Midbrain (tissue), 1 donor: ENCODE data around the gene EIF5.

ENCODE experiments used
- DNase-seq: peaks from one replicate; lab custom pipeline; 2025; lab: John Stamatoyannopoulos, UW

The EIF5 gene

DNA sequence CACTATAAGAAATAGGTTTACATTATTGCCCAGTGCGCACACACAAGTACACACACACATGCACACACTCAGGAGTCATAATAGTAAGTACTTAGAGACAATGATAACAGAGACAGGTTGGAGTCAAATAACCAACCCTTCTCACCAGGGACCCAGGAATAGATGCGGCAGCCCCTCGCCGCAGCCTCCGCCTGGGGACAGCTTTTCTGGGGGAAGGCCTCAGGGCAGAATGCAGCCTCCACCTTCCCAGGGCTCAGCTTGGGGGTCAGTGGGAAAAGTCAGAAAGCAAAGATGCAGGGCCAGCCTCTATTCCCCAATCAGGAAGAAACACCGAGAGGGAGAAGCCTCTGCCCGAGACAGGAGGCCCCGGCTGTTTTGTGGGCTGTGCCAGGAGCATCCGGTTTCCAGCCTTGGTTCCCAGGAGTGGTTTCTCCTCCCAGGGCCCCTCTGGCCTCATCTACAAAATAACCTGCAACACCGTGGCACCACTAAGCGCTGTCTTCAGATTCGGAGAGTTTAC, 23.4 kb upstream of the EIF5 start:
- no peak for DNase-seq

DNA sequence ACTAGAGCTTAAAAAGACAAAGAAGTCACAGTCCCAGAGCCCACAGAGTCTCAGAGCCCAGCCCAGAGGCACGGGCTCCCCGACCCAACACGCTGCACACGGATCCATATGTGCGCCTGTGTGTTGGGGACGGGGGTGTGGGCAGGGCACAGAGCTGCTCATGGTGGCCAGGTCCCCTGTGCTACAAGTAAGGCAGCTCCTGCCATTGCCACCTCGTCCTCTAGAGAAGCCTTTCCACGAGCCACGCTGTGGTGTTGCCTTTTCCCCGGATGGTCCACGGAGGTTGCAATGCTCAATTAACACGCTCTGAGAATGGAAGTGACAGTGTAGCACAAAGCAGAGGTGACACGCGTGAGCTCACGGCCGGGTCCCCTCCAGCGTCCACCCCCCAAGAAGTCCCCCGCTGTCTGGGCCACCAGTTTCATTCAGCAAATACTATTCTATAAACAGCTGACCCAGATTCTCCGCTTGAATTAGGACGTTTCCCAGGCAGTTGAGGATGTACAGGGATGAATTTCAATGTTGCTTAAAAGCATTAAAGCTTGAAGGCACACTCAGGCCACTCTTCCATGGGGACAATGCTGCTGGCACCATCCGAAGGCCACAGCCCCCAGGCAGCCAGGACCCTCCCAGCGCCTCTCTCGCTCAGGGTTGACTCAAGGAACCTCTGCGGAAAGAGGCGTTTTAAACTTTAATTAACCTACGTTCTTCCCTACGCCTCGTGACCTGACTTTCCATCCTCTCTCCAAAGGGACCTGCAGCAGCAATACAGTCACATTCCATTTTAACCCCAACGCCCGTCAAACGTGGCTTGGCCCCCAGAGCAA, 22.7 kb upstream of the EIF5 start:
- peak; percentile 22 for DNase-seq

DNA sequence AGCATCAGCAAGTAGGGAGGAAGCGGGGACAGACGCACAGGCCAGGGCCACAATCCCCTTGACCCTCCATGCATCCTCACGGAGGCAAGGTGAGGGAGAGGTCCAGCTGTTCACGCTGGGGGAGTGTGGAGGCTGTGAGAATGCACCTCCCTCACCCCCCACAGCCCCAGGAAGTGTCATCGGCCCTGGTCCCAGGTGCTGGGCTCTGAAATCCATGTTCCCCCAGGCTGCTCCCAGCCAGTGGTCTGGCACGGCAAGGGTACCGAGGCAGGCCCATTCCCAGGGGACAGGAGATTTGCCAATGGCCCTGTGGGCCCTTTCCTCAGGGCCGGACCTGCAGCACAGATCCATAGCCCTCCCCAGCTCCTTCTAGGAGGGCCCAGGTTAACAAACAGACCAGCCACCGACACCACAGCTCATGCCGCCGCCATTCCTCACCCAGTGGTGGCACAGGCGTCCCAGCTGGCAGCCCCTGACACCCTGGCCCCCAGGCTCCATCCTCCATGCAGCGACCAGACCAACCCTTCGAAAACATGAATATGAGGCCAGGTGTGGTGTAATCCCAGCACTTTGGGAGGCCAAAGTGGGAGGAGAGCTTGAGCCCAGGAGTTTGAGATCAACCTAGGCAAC, 21.9 kb upstream of the EIF5 start:
- DNase-seq: no peak

DNA sequence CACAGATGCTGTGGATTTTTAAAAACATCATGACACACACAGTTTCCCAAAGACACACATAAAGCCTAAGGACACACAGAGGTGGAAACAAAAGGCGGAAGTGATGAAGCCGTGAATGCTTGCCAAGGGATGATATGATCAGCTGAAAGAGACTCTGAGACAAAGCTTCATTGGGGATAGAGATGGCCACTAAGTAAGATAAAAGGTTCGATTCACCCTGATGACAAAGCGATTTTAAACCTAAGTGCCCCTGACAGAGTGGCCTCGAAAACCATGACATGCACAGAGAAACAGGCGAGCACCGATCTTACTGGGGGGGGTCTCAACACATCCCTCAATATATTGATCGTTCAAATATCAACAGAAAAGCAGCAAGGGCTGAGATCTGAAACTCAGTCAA, 20.3 kb upstream of the EIF5 start:
- DNase-seq: no peak

DNA sequence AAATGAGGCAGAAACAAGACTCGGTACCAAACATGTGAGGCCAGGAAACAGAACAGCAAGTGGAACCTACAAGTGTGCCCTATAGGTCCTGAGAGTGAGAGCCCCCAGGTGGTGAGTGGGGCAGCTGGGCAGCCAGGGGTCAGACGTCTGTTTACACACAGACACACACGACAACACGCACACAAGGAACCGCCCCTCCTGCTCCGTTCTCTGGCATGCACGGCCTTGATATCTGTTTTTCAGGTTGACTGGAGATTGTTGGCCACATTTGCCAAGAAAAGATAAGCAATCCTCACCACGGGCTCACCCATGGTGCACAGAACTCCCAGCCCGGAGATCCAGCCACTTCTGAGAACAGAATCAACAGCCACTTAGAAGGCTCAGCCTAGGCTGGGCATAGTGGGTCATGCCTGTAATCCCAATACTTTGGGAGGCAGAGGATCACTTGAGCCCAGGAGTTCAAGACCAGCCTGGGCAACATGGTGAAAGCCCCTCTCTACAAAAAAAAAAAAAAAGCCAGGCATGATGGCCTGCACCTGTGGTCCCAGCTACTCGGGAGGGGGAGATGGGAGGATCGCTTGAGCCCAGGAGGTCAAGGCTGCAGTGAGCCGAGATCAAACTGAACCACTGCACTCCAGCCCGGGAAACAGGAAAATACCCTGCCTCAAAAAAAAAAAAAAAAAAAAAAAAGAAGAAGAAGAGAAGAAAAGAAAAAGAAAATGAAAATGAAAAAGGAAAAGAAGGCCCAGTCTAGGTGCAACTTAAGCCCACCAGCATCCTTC, 19.4 kb upstream of the EIF5 start:
- no peak for DNase-seq

DNA sequence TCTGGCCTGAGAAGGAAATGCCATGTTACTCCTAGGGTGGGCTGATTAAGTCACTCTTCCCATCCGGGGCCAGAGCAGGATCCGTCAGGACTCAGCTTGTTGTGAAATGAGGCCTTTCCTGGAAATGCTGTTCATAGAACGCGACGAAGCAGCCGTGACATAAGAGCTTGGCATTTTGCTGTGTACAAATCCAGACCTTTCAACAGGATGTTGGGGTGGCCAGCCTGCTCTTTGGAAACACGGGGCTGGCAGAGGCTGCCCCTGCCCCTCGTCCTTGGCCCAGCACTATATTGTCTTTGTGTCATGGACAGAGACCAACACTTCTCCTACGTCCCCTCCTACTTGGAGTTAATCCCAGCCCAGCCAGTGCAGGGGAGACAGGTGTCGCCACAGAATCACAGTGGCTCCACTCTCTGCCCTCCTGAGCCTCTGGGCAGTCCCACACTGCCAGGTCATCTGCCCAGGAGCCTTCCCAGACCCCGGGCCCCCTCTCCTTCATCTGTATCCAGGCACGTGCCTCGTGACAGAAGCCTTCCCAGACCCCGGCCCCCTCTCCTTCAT, 18.6 kb upstream of the EIF5 start:
- no peak for DNase-seq

DNA sequence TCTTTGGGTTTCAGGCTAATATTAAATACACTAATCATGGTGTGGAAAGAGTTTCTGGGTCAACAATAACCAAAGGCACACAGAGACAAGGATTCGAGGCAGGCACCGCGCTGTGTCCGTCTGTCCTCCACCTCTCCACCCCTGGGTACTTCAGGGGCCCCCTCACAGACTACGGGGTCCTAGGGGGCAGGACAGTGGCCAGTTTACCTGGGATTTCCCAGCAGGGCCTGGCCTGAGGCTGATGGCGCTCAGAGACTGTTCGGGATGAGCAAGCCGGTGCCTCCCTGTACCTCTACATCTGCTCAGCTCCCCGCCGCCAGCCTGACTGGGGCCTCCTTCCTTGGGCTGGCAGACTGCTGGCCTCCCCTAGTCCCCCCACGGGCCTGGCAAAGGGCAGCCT, 18.1 kb upstream of the EIF5 start:
- DNase-seq: no peak

DNA sequence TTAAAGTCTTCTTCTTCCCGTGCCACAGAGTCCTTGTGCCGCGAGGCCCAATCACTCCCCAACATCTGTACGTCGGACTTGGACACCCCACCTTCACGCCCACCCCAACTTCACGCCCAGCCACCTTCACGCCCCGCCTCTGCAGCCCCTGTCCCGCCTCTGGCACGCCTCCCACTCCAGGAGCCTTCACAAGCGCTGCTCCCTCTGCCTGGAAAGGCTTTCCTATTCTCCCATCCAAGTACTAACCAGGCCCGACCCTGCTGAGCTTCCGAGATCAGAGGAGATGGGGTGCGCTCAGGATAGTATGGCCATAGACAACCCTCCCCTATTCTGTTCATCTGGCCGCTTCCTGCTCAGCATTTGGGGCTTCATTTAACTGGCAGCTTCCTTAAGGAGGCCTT, 17.3 kb upstream of the EIF5 start:
- DNase-seq: no peak

DNA sequence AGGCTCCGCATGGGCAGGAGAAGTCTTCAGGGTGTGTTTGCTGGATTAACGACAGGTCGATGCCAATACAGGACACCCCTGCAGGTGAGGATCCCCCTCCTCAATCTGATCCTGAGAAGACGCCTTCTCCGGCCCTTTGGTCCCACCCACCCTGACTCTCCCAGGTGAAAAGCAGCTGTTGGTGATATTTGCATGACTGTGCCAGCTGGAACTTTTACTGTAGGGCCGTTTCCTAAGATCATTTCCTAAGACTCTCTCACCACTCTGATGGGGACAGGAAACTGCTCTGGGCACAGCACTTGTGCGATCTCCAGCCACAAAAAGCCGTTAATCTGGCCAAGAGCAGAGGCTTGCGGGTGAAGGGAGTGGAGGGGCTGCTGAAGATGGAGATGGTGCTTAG, 16.8 kb upstream of the EIF5 start:
- no peak for DNase-seq

DNA sequence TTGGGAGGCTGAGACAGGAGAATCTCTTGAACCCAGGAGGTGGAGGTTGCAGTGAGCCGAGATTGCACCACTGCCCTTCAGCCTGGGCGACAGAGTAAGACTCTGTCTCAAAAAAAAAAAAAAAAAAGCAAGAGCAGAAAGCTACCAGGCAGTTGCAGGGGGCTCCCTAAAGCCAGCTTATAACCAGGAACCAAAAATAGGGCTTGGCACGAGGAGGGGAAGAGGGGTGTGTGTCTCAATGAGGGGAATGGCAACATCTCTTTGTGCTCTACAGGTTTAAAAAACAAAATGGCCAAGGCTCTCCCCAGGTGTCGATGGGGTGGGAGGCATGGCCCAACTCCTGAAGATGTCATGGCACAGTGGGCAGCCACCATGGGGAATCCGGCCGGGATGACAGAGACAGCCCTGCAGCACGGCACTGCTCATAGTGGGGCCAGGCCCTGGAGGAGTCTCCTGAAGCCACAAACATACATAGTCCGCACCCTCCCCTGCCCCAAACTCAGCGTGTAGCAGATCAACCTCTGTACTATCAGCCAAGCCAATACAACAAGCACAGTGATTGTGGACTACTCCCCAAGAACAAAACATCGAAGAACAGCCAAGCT, 16.0 kb upstream of the EIF5 start:
- no peak for DNase-seq

DNA sequence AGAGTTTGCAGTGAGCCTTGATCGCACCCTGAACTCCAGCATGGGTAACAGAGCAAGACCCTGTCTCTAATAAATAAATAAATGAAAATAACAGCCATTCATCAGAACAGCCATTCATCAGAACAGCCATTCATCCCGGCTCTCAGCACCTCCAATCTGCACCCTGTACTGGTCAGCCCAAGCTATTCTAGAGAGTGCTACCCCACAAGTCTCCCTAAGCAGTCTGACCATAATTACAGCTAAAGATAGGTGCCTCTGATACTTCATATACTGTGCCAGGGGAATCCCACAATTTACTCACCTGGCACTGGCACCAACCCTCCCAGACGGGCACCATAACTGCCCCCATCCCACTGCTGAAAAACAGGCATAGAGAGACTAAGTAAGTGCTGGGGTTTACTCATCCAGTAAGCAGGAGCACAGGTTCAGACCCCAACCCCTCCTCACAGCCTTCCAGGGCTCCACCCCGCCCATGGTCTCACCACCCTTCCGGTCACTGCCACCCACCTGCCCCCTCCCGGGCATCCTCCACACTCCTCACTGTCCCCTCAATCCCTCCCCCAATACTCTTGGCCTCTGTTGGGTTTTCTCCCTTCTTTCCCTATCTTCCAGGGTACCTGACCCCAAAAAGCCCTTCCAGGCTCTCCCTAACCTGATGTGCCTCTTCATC, 15.2 kb upstream of the EIF5 start:
- no peak for DNase-seq

DNA sequence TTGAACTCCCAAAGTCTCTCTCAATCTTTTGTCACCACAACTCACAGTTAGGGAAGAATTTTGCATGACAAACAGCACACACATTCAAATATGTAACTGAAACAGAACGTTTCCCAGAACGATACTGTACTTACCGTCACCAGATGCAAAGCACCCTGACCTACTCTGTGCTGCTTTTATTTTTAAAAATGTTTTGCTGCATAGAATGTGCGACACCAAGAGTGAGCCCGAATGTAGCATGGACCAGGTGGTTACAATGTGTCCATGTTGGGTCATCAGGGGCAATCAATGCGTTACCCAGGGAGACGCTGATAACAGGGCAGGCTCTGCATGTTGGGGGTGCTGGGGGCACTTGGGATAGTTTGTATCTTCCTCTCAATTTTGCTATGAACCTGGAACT, 14.6 kb upstream of the EIF5 start:
- no peak for DNase-seq

DNA sequence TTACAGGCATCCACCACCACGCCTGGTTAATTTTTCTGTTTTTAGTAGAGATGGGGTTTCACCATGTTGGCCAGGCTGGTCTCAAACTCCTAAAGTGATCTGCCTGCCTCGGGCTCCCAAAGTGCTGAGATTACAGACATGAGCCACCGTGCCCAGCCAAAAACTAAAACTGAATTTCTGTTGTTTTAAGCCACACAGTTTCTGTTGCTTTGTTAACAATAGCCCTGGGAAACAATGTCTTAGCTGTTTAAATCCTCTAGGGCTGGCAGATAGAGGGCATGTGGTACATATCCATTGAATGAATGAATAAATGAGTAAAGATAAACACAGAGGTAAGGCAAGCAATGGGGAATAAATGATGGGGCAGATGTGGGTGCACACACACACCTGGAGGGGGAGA, 8.0 kb upstream of the EIF5 start:
- peak; percentile 36 for DNase-seq

DNA sequence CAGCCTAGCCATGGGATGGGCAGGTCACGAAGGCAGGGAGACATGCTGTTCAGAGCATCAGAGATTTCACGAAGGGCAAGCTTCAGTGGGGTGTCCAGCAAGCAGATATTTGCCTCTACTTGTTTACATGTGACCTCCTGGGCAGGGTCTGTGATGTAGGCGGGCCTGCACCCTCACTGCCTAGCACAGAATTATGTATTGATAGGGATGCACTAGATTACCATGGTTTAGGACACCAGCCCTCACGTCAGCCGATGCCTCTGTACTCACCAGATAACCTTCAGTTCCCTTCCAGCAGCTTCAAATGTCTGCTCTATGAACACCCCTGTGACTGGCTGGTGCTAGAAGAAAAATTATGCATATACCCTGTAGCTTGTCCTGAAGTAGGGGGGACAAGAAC, 5.1 kb upstream of the EIF5 start:
- DNase-seq: no peak

DNA sequence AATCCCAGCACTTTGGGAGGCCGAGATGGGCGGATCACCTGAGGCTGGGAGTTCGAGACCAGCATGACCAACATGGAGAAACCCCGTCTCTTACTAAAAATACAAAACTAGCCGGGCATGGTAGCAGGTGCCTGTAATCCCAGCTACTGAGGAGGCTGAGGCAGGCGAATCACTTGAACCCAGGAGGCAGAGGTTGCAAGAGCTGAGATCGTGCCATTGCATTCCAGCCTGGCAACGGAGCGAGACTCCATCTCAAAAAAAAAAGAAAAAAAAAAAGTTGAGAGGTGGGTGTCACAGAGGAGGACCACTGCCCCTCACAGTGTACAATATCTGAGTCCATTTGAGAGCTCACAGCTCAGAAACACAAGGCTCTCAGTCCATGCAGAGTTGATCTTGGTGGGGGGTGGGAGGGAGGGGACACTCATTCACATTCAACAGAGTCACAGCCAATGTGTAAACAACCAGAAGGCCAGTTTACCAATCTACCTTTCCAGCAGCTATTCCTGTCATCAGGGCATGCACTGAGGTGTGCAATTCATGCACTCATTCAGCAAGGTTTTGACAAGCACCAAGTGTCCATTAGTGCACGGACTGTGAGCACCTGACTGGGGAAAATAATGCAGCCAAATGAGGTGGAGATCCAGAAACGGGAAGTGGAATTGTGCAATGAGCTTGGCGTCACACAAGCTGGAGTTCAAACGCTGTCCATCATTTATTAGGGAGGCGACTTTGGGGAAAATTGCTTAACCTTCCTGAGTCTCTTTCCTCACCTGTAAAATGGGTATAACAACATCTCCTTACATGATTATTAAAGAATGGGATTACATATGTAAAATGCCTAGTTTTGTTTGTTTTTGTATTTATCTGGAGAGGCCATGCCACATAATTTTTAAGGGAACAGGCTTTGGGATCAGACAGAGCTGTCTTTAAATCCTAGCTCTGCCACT, 4.4 kb upstream of the EIF5 start:
- peak; percentile 26 for DNase-seq

DNA sequence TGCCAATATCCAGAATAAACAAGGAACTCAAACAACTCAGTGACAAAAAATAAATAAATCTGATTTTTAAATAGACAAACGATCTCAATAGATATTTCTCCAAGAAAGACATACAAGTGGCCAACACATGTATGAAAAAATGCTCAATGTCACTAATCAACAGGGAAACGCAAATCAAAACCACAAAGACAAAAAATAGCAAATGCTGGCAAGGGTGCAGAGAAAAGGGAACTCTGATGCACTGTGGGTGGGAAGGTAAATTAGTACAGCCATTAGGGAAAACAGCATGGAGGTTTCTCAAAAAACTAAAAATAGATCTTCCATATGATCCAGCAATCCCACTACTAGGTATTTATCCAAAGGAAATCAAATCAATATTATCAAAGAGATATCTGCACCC, 3.5 kb upstream of the EIF5 start:
- DNase-seq: no peak

DNA sequence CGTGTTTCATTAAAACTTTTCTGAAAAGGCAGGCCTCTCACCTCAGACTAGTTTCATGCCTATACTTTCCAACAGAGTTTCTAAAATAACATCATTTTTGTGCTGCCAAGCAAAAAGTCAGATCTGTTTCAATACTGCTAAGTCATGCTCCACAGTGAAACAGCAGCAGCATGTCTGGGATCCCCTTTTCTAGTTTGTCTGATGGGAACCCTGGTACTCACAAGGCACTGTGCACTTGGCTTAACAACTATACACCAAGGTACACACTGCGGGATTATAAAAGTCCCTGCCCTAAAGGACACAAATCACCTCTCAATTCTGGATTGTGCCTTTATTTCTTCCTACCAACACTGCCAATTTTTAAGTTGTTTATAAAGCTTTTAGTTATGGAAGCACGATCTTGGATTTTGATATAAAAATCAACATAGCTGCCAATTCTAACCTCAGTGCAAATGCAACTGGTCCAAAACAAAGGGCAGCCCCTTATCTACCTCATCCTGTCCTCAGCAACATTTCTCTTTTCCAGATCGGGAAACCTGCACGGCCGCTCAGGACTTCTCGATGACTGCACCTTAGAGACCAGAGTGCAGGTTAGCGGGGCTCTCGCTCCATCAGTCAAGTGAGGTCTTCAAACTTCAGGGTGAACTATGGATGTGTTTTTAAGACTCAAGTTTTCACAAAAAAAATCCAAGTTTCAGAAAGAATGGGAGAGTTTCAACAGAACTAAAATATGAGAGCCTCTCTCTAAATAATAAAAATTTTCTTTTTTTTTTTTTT, 1.7 kb upstream of the EIF5 start:
- DNase-seq: no peak

DNA sequence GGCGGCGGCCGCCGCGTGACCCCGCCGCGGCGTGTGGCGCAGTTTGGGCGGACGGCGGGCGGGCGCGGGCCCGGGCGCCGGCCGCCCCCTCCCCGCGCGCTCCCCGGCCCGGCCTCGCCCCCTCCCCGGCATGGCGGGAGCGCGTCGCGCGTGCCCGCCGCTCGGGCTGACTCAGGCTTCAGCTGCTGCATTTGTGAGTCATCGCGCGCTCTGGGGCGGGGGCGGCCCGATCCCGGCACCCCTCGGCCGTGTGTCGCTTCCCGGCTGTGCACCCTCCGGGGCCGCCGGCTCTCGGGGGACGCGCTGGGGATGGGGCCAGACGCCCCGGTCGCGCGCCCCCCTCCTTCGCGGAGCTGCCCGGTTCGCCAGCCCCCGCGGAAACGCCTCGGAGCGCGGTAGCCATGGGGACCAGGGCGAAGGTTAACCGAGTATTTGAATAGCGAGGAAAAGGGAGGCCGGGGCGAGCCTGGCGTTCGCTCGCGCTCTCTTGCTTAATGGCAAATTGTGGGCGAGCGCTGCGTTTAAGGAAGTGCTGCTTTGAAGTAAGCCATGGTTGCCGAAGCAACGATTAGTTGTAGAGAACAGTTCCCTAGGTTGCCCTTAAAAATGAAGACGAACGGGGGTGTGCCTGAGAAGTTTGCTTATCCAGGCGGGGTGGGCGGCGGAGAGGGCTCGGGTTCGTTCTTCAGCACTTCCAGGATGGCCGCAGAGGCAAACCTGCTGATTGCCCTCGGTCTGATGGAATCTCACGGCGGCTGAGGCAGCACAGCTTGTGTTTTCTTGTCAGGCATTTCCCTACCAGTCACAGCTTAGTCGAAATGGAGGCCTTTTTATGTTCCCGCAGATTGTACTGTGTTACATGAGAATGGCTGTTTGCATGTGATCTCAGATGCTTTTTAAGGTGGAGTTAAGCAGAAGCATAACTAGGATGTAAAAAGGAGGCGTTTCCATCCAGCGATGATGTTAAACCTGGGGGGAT, 896 bp downstream of the EIF5 start:
- DNase-seq: peak; percentile 81
